ENCODE data around the gene SDK2.

GRCh38 chr17:73364155-73364522 is 280.1 kb downstream of the SDK2 start:
- TF ChIP-seq, protein P1, sequence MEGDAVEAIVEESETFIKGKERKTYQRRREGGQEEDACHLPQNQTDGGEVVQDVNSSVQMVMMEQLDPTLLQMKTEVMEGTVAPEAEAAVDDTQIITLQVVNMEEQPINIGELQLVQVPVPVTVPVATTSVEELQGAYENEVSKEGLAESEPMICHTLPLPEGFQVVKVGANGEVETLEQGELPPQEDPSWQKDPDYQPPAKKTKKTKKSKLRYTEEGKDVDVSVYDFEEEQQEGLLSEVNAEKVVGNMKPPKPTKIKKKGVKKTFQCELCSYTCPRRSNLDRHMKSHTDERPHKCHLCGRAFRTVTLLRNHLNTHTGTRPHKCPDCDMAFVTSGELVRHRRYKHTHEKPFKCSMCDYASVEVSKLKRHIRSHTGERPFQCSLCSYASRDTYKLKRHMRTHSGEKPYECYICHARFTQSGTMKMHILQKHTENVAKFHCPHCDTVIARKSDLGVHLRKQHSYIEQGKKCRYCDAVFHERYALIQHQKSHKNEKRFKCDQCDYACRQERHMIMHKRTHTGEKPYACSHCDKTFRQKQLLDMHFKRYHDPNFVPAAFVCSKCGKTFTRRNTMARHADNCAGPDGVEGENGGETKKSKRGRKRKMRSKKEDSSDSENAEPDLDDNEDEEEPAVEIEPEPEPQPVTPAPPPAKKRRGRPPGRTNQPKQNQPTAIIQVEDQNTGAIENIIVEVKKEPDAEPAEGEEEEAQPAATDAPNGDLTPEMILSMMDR (IDR thresholded peaks at IDR 0.05), result no peak
- no peak for TF ChIP-seq POLR2A (IDR thresholded peaks at IDR 0.05)

All from Peyer's patch (tissue), 4 donors.